Germinal center (tissue), 1 donor: Measurements from ENCODE around the gene TANC1.

Source experiments
- DNase-seq: peaks from one replicate; pipeline ENCODE4 v3.0.0; 2012; ENCODE audit warnings: mixed read lengths, low spot score

TANC1 gene

GRCh38 chr2:158968396-158969161 lies at the start of gene TANC1:
Gene TANC1 (plus strand): TSS chr2:158968640. CDS start chr2:159065911, 97,271 bp downstream.
- peak; percentile 51 for DNase-seq

- no peak for DNase-seq
Measured at GRCh38 chr2:158921599-158922408, 46.6 kb upstream of the TANC1 start.

DNA sequence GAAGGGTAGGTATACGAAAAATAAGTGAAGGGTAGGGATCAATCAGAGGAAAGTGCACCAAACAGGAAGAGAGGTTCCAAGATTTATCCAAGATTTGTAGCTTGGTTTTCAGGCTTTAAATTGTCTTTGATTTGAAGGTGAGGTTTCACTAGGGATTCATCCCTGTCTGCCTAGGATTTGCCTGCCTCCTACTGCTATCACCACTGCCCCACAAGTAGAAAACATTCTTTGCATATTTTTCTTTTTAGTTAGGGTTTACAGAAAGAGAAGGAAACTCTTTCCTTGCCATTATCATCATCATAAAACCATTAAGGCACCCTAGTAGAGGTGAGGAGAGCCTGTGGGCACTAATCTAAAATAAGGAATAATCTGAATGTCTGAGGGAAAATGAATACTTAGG lies 45.8 kb upstream of the TANC1 start:
- no peak for DNase-seq

- no peak for DNase-seq
Measured at GRCh38 chr2:158923180-158923594, 45.3 kb upstream of the TANC1 start.

DNA sequence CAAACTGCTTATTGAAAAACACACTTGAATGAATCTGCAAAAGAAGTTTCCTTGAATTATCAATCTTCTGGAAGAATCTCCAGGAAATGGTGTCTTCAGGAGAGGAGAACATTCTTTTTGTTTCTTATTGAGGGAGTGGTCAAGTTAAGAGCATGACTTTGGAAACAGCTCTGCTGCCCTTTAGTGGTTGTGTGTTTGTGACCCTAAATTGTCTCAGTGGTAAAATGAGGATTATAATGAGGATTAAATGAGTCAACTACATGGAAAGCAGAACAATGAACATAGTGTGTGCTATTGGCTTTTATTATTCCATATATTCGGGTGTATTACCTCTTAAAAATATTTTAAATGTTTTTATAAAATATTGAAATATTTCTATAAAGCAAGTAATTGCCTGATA lies 44.8 kb upstream of the TANC1 start:
- no peak for DNase-seq

DNA sequence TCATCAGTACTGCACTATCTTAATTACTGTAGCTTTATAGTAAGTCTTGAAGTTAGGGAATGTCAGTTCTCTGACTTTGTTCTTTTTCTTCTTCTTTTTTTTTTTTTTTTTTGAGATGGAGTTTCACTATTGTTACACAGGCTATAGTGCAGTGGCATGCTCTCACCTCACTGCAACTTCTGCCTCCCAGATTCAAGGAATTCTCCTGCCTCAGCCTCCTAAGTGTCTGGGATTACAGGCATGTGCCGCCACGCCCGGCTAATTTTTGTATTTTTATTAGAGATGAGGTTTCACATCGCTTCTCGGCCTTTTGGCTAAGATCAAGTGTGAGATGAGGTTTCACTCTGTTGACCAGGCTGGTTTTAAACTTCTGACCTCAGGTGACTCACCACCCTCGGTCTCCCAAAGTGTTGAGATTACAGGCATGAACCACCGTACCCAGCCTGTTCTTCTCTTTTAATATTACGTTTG lies 41.9 kb upstream of the TANC1 start:
- no peak for DNase-seq

DNA sequence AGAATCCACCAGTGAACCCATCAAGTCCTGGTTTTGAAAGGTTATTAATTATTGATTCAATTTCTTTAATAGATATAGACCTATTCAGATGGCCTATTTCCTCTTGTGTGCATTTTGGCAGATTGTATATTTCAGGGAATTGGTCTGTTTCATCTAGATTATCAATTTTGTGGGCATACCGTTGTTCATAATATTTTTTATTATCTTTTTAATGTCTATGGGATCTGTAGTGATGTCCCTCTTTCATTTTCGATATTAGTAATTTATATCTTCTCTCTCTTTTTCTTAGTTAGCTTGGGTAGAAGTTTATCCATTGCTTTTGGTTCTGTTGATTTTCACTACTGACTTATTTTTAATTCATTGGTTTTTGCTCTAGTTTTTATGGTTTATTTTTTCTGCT lies 39.9 kb upstream of the TANC1 start:
- no peak for DNase-seq

DNA sequence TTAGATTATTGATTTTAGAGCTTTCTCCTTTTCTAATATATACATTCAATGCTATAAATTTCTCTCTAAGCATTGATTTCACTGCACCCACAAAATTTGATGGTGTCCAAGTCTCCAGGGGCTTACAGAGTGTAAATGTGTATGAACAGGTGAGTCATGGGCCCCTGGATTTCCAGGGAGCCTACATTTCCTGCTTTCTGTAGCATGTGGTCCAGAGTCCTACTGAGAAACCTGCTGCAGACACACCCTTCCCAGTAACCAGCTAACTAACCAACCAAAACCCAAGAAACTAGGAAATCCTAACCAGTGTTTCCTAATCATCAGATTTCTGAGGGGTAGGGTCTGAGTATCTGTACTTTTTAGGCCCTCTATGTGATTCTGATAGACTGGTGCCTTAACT lies 39.5 kb upstream of the TANC1 start:
- DNase-seq = no peak

DNA sequence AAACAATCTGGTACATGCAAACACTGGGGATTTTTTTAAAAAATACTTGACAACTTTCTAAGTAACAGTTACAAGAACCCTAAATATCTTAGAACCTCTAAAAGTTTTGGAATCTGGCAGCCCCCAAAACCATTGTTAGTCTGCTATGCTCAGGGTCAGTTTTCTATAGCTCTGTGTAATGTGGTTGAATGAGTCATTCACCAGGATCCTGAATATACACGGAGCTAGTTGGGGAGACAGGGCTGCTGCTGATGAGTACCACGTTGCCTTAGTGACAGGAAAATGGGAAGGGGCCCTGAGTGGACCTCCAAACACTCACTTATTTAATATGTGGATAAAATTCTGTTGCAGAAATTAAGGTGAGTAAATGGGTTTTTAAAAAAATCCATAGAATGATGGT lies 36.9 kb upstream of the TANC1 start:
- no peak for DNase-seq

GRCh38 chr2:158932131-158932645 lies 36.3 kb upstream of the TANC1 start:
- no peak for DNase-seq

- DNase-seq = no peak
Measured at GRCh38 chr2:158934170-158934569, 34.3 kb upstream of the TANC1 start.

DNA sequence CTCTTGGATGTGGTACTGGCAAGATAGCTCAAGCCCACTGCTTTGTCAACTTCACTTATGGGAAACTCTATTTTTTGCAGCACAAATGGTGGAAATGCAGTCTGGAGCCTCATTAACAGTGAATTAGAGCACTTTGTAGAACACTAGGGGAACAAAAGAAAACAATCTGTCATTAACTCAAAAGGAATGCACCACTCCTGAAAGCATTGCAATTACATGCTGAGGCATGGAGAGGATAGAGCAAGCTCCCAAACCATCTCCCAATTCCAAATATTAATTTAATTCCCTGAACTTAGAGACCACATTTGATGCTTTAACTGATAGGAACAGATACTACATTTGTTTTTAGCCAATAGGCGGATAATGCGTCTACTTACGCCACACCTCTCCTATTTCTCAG lies 32.8 kb upstream of the TANC1 start:
- no peak for DNase-seq

GRCh38 chr2:158936978-158937377 lies 31.5 kb upstream of the TANC1 start:
- no peak for DNase-seq

- no peak for DNase-seq
Measured at GRCh38 chr2:158940356-158940755, 28.1 kb upstream of the TANC1 start.

GRCh38 chr2:158943973-158944372 lies 24.5 kb upstream of the TANC1 start:
- DNase-seq = no peak

DNA sequence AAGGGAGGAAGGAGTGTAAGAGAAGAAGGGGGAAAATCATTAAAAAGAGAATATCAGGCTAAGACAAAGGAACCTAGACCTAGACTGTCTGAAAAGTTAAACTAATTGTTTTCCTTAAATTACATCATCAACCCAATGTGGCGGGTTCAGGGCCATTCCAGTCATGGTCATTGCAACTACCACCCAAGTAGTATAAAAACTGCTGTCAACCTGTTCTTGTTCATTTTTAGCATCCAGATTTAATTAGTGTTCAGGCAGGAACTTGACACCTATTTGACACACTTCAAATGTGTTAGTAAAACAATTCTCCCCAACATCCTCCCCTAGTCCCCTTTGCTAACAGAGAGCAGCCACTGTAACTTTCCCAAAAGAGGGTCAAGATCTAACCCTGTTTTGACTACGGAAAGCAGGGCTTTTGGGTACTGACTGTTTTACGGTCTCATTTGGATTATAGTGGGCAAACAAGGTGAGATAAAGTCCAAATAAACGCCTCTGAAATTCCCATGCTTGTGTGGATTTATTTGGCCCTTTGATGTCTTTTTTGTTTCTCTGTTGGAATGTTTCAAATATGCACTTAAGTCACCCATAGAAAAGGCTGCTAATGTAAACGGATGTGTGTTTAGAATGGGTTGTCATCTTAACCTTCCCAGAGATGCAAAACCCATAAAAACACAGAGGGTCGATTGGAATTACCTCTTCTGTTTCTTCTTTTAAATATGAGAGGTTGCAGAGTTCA lies 19.3 kb upstream of the TANC1 start:
- DNase-seq = no peak

- no peak for DNase-seq
Measured at GRCh38 chr2:158953454-158953853, 15.0 kb upstream of the TANC1 start.

DNA sequence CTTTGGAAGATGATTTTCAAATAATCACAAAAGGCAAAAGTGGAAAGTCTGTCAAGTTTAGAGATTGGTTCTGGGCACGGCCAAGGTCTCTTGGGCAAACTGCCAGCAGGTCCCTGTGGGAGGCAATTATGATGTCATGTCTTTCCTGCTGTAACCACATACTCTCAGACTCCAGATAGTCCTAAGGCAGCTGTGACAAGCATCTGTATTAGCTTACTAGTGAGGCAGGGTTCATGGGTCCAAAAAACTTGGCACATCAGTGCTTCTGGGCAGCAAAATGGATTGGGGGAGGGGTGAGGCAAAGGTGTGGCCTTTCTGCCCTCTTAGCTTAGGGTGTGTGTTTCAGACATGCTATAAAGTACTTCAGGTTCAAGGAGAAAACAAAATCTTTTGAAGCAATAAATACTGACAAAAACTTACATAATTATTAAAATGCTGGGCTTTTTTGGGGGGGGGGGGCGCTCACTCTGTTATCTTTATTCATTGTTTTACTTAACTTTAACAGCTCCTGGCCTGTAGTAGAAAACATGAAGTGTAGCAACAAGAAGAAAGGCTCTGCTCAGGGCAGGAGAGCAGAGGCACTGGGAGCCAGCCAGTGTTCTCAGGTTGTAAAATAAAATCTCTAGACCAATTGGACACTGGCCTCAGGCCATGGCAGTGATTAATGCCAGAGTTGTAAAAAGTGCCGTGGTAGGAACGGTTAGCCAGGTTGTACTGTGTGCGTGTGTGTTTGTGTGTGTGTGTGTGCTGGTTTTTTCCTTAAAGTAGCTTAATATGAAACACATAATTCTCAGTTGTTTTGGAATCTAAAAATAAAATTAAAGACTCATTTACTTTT lies 14.3 kb upstream of the TANC1 start:
- no peak for DNase-seq

- no peak for DNase-seq
Measured at GRCh38 chr2:158955842-158956365, 12.5 kb upstream of the TANC1 start.

DNA sequence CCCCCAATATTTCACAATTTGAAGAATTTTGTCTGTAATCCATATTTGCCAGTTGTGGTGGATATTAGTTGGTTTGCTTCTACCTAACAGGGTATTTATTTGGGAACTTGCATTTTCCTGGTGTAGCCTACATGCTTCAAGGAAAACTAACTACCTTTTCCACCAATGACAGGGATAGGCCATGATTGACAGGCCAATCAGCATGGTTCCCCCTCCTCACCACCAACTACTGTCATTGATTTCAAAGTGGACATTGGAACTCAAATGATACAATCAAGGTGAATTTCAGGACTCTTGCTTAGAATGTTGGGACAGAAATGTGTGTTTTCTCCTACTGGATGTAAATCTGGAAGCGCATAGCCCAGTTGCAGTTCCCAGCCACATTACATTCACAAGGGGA lies 10.1 kb upstream of the TANC1 start:
- no peak for DNase-seq

- DNase-seq = no peak
Measured at GRCh38 chr2:158960193-158960592, 8.2 kb upstream of the TANC1 start.
